GM19452 (cell line): ENCODE data around the gene DCAF11.
A peak's percentile ranks its signal among the peaks of the same experiment; 100 is the strongest.

Experiments
- ATAC-seq: cut with Tn5 transposase; IDR thresholded peaks from one replicate; pipeline ENCODE4 v1.9.1; 2021; ENCODE audit not compliant: unreplicated experiment

Gene DCAF11

GRCh38 chr14:24078146-24078545 lies 36.4 kb upstream of the DCAF11 start:
- ATAC-seq, result no peak

GRCh38 chr14:24079491-24080141 lies 35.0 kb upstream of the DCAF11 start:
- ATAC-seq, result no peak

DNA sequence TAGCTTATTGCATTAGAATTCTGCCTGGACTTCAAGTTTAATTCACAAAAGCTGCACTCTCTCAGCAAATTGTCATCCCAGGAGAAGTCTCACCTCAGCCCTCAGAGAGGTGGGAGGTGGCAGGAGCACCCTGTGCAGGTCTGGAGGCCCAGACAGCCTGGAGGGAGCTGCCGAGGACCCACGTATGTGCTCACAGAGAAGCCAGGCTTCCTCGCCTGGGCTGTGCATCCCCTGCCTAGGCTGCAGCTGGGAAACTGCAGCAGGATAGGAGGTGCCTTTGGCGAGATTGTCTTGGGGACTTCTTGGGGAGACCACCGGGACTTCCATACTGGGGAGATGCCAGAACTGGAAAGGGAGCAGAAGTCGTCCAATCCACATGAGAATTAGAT lies 34.4 kb upstream of the DCAF11 start:
- no peak for ATAC-seq

DNA sequence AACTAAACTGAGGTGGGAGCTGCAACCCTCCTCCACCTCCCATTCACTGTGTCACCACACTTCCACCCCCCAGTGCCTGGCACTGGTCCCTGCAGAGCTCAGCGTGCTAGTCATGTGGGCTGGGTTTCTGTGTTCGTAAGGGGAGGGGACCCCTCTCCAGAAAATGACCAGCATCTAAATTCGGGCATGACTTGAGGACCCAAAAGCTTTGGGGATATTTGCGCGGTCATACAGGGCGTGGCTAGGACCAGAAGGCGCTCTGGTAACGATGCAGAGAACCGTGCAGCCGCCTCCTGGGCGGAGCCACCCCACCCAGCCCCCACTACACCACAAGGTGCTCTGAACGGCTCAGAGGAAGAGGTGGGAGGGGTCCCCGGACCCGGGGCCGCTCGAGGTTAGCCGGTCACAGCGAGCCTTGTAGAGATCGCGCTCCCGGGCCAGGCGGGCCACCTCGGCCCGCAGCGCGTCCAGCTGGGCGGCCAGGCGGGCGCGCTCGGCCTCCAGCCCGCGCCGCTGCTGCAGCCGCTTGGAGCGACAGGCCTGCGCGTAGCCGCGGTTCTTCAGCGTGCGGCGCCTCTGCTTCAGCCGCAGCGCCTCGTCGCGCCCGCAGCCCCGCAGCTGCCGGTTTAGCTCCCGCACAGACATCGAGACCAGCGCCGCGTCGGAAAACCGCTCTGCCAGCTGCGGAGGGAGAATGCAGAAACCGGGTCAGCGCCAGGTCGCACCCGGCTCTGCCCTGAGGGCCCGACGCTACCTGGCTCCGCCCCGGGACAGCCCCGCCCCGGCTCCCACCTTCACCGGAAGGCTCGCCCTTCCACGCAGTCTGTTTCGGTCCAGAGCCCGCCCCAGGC lies 33.5 kb upstream of the DCAF11 start:
- ATAC-seq, result peak; percentile 81

DNA sequence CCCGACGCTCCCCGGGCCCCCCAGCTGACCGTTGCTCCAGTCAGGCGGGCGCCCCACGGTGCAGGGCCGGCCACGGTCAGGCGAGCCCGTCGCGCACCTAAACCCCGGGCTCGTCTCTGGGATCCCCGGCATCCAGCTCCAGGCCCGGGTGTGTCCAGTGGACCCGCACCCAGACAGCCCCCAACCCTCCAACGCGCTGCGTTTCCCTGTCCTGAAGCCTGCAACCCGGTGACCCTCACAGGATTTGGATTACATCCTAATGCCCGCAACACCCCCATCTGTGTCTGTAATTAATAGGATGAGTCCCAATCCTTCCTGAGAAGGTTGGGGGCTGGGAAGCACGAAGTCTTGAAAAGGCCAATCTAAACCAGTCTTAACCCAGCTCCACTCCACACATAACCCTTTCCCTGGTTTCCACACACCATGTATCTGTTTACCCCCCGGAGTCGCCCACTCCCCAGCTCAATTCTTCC lies 32.8 kb upstream of the DCAF11 start:
- ATAC-seq, result no peak

- no peak for ATAC-seq
Observed at GRCh38 chr14:24082411-24083080, 32.0 kb upstream of the DCAF11 start.

GRCh38 chr14:24083462-24083861 lies 31.1 kb upstream of the DCAF11 start:
- no peak for ATAC-seq

DNA sequence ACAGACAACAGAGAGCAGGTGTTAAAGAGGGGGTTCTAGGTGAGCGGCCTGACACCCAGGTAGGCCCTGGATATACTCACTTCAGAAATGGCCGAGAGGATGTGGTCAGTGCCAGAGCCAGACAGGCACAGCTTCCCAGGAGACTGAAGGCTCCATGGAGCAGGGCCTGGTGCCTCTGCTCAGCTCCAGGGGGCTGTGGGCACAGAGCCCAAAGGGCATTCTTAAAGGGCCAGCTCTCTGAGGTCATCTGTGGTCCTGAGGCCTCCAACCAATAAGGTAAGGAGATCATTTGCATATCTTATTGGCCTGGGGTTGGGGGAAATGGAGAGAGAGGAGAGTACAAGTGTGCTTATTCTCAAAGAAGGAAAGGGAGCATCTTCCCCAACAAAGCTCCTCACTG lies 30.1 kb upstream of the DCAF11 start:
- ATAC-seq, result no peak

- no peak for ATAC-seq
Observed at GRCh38 chr14:24085215-24085614, 29.4 kb upstream of the DCAF11 start.

- no peak for ATAC-seq
Observed at GRCh38 chr14:24086193-24086955, 28.2 kb upstream of the DCAF11 start.

- ATAC-seq, result no peak
Observed at GRCh38 chr14:24087004-24087403, 27.6 kb upstream of the DCAF11 start.

GRCh38 chr14:24088095-24088494 lies 26.5 kb upstream of the DCAF11 start:
- no peak for ATAC-seq

- no peak for ATAC-seq
Observed at GRCh38 chr14:24089890-24090289, 24.7 kb upstream of the DCAF11 start.

GRCh38 chr14:24092110-24092504 lies 22.5 kb upstream of the DCAF11 start:
- ATAC-seq, result no peak

GRCh38 chr14:24092505-24093206 lies 21.9 kb upstream of the DCAF11 start:
- ATAC-seq, result no peak

DNA sequence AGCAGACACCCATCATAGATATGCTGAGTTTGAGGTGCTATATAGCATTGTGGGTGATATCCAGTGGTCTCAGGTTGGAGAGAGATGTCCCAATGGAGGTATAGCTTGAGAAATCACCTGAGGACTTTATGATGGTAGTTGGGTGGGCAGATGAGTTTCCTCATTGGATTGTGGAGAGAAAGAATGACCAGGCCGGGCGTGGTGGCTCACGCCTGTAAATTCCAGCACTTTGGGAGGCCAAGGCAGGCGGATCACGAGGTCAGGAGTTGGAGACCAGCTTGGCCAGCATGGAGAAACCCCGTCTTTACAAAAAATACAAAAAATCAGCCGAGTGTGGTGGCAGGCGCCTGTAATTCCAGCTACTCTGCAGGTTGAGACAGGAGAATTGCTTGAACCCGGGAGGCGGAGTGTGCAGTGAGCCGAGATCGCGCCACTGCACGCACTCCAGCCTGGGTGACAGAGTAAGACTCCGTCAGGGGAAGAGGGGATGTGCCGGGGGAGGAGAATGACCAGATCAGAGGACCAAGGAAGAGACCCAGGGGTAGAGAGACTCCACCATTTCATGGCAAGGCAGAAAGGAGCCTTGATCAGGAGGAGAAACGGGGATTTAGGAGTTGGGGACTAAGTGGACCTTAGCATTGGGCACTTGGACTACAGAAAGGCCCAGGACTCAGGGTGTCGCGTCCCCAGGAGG lies 21.2 kb upstream of the DCAF11 start:
- no peak for ATAC-seq

DNA sequence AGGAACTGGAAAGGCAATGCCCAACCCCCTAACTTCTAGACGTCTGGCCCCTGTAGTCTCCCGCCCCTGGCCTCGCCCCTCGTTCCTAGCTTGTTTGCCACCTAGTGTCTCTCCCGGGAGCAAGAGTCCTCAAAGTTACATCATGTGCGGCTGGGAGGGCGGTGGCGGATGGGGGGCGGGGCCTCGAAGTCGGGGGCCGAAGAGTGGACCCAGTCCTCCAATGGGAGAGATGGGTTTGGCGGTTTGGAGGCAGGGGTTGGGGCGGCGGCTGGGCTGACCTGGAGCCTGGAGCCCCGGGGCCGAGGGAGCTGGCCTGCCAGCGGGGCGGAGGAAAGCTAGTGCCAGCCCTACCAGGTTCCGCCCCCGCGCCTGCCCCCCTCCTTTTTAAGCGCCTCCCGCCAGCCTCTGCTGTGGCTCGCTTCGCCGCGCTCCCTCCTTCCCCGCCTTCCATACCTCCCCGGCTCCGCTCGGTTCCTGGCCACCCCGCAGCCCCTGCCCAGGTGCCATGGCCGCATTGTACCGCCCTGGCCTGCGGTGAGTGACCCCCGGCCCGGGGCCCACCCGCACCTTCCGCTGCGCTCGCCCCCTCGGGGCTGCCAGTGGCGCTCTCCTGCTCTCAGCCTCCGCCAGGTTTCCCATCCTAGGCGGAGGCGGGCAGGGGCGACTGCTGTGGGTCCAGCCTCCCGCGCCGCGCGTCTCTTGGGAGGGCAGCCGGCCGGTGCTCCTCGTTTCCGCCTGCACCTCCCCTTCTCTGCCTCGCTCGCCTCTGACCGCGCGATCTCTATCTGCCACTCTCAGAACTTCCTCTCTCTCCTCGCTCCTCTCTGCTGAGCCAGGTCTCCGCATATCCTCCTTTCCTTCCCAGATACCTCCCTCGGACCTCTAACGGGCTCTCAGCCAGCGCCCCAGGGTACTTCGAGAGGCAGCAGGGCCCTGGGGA lies 20.4 kb upstream of the DCAF11 start, which contains the start of gene PCK2:
Gene PCK2 (plus strand): TSS at position 411 of the 940 bp plus-strand sequence. CDS start 95 bp downstream, at position 506.
- ATAC-seq, result peak; percentile 44

- no peak for ATAC-seq
Observed at GRCh38 chr14:24094841-24095270, 19.7 kb upstream of the DCAF11 start.
